8988T (cell line): ENCODE data around the gene SLC15A2.
"Not testable (repeated sequence)": the region's sequence is repeated elsewhere in the genome, so short reads cannot be mapped to it uniquely, and the experiment has no call there.

Experiments used
- DNase-seq: peaks from one replicate; pipeline ENCODE4 v3.0.0; 2011

SLC15A2 gene

DNA sequence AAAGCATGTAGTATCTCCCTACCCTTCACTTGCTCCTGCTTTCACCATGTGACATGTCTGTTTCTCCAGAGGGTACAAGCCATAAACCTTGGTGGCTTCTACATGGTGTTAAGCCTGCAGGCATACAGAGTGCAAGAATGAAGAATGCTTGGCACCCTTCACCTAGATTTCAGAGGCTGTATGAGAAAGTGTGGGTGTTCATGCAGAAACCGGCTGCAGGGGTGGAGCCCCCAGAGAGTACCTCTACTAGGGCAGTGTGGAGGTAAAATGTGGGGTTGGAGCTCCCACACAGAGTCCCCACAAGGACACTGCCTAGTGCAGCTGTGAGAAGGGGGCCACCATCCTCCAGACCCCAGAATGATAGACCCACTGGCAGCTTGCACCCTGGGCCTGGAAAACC is 32.2 kb downstream of the SLC15A2 start:
- DNase-seq, result no peak

DNA sequence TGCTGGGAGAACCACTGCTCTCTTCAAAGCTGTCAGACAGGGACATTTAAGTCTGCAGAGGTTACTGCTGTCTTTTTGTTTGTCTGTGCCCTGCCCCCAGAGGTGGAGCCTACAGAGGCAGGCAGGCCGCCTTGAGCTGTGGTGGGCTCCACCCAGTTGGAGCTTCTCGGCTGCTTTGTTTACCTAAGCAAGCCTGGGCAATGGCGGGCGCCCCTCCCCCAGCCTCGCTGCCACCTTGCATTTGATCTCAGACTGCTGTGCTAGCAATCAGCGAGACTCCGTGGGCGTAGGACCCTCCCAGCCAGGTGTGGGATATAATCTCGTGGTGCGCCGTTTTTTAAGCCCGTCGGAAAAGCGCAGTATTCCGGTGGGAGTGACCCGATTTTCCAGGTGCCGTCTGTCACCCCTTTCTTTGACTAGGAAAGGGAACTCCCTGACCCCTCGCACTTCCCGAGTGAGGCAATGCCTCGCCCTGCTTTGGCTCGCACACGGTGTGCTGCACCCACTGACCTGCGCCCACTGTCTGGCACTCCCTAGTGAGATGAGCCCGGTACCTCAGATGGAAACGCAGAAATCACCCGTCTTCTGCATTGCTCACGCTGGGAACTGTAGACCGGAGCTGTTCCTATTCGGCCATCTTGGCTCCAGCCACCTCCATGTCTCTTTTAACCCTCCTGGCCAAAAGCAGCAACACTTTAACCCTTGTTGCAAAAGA is 44.1 kb downstream of the SLC15A2 start:
- DNase-seq, result not testable (repeated sequence)

GRCh38 chr3:121941592-121941991 is 47.4 kb downstream of the SLC15A2 start:
- no peak for DNase-seq

GRCh38 chr3:121942116-121942786 is 48.0 kb downstream of the SLC15A2 start:
- DNase-seq, result no peak

DNA sequence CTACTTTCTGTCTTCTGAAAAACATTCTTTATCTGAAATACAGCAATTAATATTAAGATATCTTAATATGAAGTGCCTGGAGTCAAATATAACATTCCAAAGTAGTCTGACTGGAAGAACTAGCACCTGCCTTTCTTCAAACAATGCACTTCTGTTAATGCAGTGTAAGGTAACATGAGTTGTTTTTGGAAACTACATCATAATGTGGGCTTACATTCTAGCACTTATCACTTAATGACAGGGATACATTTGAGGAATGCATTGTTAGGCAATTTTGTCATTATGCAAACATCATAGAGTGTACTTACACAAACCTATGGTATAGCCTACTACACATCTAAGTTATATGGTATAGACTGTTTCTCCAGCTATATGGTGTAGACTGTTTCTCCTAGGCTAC is 49.2 kb downstream of the SLC15A2 start:
- DNase-seq, result no peak

DNA sequence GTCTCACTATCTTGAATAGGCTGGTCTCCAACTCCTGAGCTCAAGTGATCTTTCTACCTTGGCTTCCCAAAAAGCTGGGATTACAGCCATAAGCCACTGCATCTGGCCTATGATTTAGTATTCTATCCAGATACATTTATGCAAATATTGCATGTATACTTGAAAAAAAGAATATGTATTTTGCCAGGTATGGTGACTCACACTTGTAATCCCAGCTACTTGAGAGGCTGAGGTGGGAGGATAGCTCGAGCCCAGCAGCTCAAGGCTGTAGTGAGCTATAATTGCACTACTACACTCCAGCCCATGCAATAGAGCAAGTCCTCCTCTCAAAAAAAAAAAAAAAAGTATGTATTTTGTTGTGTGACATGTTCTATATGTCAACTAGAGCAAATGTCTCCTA is 54.4 kb downstream of the SLC15A2 start:
- DNase-seq, result no peak

DNA sequence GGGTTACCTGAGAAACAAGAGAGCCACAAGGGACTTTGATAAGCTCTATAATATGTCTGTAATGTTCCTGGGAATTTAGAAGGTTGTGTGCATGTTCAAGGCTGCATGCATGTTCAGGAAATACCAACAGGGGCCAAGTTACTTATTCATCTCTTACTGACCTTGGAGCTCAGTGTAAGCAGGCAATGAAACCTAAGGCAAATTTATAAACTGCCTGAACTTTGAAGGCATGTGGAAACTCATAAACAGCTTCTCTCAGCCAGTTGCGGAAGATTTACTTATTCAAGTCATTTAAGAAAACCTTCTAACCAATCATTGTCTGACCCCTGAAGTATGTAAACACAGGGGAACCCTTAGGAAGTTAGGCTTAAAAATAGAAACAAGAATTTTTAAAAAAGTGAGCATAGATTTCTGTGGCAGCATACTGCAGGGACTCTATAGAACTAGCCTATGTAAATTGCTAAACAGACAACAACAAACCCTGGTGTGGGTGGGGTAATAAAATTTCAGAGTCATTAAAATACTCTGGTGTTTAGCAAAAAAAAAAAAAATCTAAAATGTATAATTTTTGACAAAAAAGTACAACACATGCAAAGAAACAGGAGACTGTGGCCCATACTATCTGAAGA is 57.2 kb downstream of the SLC15A2 start:
- DNase-seq, result no peak

GRCh38 chr3:121956363-121956762 is 62.2 kb downstream of the SLC15A2 start:
- no peak for DNase-seq

DNA sequence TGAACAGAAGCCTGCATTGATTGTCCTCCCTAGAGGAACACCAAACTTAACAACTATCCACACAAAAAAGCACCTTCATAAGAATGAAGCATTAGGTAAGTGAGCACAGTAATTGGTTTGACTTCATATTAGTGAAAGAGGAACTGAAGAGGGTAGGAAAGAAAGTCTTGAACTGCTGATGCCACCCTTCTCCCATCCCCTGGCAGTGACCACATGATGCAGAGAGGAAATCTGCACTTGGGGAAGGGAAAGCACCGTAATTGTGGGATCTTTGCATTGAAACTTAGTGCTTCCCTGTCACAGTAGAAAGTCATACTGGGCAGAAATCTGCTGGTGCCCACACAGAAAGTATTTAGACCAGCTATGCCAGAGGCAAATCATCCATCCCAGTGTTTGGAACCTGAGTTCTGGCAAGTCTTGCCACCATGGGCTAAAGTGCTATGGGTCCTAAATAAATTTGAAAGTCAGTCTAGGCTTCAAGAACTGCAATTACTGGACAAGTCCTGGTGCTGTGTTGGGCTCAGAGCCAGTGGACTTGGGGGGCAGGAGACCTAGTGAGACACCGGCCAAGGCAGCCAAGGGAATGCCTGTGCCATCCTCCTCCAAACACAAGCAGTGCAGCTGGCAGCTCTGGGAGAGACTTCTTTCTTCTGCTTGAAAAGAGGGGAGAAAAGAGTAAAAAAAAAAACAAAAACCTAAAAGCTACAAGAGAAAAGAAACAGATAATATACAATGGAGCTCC is 63.6 kb downstream of the SLC15A2 start:
- no peak for DNase-seq

GRCh38 chr3:121958801-121959200 is 64.6 kb downstream of the SLC15A2 start:
- no peak for DNase-seq

DNA sequence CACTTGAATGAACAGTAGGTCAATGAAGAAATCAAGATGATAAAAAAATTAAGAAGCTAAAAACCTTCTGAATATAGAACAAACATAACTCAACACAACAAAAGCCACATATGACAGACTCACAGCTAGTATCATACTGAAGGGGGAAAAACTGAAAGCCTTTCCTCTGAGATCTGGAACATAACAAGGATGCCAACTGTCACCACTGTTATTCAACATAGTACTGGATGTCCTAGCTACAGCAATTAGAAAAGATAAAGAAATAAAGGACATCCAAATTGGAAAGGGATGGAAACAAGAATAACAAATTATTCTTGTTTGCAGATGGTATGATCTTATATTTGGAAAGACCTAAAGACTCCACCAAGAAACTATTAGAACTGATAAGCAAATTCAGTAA is 67.1 kb downstream of the SLC15A2 start:
- no peak for DNase-seq

DNA sequence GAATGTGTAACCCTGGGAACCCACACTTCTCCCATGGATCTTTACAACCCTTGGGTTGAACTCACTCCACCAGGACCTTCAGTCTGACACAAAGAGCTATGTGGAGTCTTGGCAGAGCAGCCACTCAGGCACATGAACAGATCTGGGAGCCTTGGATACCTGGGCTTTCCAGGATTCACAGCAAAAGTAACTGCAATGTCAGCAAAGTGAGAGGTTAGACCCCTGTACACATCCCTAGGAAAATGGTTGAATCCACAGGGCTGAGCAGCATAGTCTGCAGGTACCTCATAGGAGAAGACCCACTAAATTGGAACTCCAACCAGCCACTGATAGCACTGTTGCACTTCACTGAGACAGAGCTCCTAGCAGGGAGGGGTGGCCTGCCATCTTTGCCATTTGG is 68.2 kb downstream of the SLC15A2 start:
- no peak for DNase-seq

- DNase-seq, result no peak
Measured at GRCh38 chr3:121963608-121964007, 69.4 kb downstream of the SLC15A2 start.

GRCh38 chr3:121969631-121970030 is 75.4 kb downstream of the SLC15A2 start:
- no peak for DNase-seq

DNA sequence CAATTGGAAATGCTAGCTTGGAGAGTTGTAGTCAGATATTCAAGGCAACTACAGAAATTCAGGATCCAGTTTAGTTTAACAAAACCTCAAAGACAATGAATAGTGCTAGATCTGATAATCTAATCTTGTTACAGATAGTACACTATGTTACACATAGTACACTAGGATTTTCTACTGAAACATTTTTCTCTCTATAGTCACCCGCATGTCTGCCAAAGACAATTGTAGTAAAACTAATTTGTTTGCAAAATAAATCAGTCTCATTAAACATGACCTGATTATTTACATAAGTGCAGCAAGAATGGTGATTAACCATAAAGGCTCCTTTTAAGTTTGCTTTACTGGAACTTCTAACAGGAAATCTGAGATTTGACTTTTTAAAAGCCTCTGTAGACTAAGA is 75.8 kb downstream of the SLC15A2 start:
- DNase-seq, result no peak

DNA sequence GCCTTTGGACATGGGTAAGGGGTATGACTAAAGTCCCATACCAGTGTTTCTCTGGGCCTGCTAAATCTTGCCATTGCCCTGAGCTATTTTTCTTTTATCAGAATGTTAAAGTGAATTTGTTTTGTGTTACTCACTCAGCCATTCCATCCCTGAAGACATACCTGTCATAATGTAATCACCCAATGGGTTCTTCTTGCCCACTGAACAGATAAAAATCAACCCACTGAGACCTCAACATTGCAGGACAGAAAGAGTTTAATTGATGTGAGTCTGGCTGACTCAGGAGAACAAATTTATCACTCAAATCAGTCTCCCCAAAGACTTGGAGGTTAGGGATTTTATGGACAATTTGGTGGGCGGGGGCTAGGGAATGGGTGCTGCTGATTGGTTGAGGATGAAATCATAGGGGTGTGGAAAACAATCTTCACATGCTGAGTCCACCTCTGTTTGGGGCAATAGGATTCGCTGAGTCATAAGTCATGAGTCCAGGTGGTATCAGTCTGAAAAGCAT is 80.5 kb downstream of the SLC15A2 start:
- DNase-seq, result no peak

DNA sequence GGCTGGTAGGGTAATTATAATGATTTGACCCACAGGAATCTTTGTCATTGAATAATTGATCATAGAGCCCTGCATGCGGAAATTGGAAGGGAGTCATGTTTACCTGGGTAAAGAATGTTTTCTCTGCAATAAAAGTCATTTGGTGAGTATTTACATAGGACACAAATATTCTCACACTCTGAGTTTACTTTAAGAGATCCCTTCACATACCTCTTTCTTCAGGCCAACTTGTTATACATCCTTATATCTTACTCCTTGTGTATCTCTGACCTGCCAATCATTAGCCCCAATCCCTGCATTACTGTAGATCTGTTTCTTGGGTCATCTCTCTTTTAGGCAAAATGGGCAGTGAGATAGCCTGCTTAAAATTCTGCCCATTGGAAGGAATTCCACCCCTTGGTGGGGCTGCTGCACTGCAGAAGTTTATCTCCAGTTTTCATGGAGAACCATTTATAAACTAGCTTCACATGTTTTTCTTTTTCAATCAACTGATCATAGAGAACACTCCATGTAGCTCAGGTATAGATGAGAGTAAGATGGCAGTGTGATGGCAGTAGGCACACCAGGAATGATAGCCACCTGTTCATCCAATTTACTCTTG is 81.6 kb downstream of the SLC15A2 start:
- DNase-seq, result no peak

GRCh38 chr3:121976727-121977126 is 82.5 kb downstream of the SLC15A2 start:
- no peak for DNase-seq

- DNase-seq, result no peak
Measured at GRCh38 chr3:121979246-121979645, 85.0 kb downstream of the SLC15A2 start.

GRCh38 chr3:121979734-121980449 is 85.7 kb downstream of the SLC15A2 start:
- no peak for DNase-seq

- no peak for DNase-seq
Measured at GRCh38 chr3:121980450-121980796, 86.2 kb downstream of the SLC15A2 start.

DNA sequence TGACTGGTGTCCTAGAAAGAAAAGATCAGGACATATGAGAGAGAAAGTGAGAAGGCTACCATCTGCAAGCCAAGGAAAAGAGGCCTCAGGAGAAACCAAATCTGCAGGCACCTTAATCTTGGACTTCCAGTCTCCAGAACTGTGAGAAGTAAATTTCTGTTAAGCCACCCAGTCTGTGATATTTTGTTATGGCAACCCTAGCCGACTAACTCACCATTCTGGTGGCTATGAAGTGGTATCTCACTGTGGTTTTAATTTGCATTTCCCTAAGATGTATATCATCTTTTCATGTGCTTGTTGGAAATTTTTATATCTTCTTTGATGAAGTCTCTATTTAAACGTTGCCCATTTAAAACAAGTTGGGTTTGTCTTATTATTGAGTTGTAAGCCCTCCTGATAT is 87.3 kb downstream of the SLC15A2 start:
- no peak for DNase-seq
